ENCODE results near the gene PPP1R2B. TPM values are rescaled to one million over a fixed set of nuclear protein-coding genes. Genes with fewer than 3 reads are reported as not detected.
"Not testable (repeated sequence)": the region's sequence is repeated elsewhere in the genome, so short reads cannot be mapped to it uniquely, and the experiment has no call there.

The PPP1R2B gene
- total and polyA plus RNA-seq, 4 experiments from 2014 or later: 0.12 to 0.30 (median 0.18) TPM

DNA sequence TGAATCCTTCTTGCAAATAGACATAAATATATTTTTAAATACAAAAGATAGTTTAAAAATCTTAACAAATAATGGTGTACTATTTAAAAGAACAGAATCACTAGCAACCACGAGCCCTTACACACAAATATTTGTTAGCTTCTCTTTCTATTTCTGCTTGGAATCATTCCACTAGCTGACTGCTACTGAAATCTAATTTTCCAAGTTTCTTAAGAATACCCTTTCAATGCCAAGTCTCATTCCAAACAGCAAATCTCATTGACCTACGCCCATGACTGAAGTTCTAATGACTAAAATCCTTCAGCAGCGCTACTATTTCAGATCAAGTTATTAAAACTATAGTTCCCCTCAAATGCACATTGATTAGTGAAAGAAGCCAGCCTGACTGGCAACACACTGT, 13.2 kb upstream of the PPP1R2B start:
- no peaks in the 10 kb centered on the region for H3K36me3 ChIP-seq (ENCODE audit: insufficient read depth, low read length)
- no peaks in the 10 kb centered on the region for H3K9me3 ChIP-seq (ENCODE audit: control insufficient read depth in 1 of 2, low read length in 2 of 2)
- H3K27ac ChIP-seq (ENCODE audit: low read depth, low read length): no peak overlapping the region
- no peak overlapping the region for H3K4me3 Mint-ChIP-seq
- peaks cover 3% of the 10 kb centered on the region for H3K27me3 ChIP-seq (ENCODE audit: insufficient read depth, low read length)
- H3K27ac Mint-ChIP-seq: no peak overlapping the region
- H3K4me1 Mint-ChIP-seq: no peaks in the 10 kb centered on the region
- H3K36me3 Mint-ChIP-seq: no peaks in the 10 kb centered on the region
- peaks cover 1 to 3% of the 10 kb centered on the region in 2 donors for H3K27me3 Mint-ChIP-seq
- ChIA-PET POLR2A (ENCODE audit: partially characterized antibody) (no interaction called here), CTCF (ENCODE audit: partially characterized antibody) (interaction anchor here (0.9 to 2.2 kb wide), 3 partner anchors 96 to 295 kb away, joined by 3 to 10 read pairs (median 4); no protein-coding TSS in a partner anchor)
- intact Hi-C loops (cut with micrococcal nuclease): loop anchor here (5.0 kb wide), 1 partner anchor 100 kb away; no protein-coding TSS in a partner anchor
- DNase-seq: no peak
- H3K9me3 Mint-ChIP-seq: no peaks in the 10 kb centered on the region
- no peaks in the 10 kb centered on the region for H3K4me1 ChIP-seq (ENCODE audit: insufficient read depth, low read length)
- no peak overlapping the region for H3K4me3 ChIP-seq (ENCODE audit: low read length in 2 of 2)

DNA sequence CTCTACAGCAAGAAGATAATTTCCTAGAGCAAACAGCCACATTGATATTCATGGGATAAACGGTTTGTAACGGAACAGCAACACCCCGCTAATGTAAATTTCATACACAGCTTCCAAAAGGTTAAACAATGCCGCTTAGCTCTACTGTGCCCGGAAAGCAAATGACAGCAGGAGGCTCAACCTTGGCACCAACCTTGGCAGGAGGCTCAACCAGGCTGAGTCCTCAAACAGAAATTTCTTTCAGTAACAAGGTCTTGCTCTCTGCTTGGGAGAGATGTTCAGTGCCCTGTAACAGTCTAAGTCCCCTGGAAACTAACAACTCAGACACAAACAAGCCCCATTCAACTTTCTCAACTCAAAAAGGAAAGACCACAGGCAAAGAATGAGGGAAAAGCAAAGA, 11.1 kb upstream of the PPP1R2B start:
- H3K9me3 ChIP-seq (ENCODE audit: control insufficient read depth in 1 of 2, low read length in 2 of 2): no peaks in the 10 kb centered on the region
- intact Hi-C loops (cut with micrococcal nuclease): loop anchor here (5.0 kb wide), 1 partner anchor 98 kb away; no protein-coding TSS in a partner anchor

DNA sequence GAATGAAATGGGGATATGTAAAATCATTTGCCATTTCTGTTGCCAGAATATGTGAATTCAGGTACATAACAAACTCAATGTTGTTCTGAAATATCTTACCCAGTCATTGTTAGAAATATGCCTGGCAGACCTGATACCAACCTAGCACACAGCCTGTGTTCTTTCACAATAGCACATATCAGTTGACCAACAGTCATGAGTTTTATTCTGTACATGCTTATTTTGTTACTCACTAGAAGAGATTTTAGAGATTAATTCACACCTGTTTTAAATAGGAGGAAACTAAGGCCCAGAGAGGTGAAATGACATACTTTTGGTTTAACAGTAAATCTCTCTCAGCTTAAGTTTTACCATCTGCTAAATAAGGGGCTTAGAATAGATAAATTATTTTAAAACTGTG, 8.4 kb upstream of the PPP1R2B start:
- Mint-ChIP-seq H3K27ac (no peak overlapping the region), H3K36me3 (no peaks in the 10 kb centered on the region), H3K4me3 (no peak overlapping the region), H3K27me3 (peaks cover 4 to 9% of the 10 kb centered on the region in 2 donors), H3K4me1 (no peaks in the 10 kb centered on the region), H3K9me3 (peaks cover 0 to 2% (median 0%) of the 10 kb centered on the region in 8 donors)
- no peaks in the 10 kb centered on the region for H3K36me3 ChIP-seq (ENCODE audit: insufficient read depth, low read length)
- no peaks in the 10 kb centered on the region for H3K9me3 ChIP-seq (ENCODE audit: control insufficient read depth in 1 of 2, low read length in 2 of 2)
- H3K4me3 ChIP-seq (ENCODE audit: low read length in 2 of 2): no peak overlapping the region
- CTCF ChIA-PET (ENCODE audit: partially characterized antibody): no interaction called here
- DNase-seq: no peak
- intact Hi-C loops (cut with micrococcal nuclease): no loop called here
- H3K27me3 ChIP-seq (ENCODE audit: insufficient read depth, low read length): peaks cover 4% of the 10 kb centered on the region
- no peak overlapping the region for H3K27ac ChIP-seq (ENCODE audit: low read depth, low read length)
- H3K4me1 ChIP-seq (ENCODE audit: insufficient read depth, low read length): no peaks in the 10 kb centered on the region
- POLR2A ChIA-PET (ENCODE audit: partially characterized antibody): no interaction called here

More for the DNA sequence above, 11.1 kb upstream of the PPP1R2B start:
- no peak for DNase-seq
- H3K4me3 Mint-ChIP-seq: no peak overlapping the region
- H3K9me3 Mint-ChIP-seq: no peaks in the 10 kb centered on the region
- peaks cover 1 to 5% of the 10 kb centered on the region in 2 donors for H3K27me3 Mint-ChIP-seq
- ChIA-PET CTCF (ENCODE audit: partially characterized antibody) (interaction anchor here (1.5 to 1.6 kb wide), 2 partner anchors 96 to 293 kb away, joined by 3 to 6 read pairs; no protein-coding TSS in a partner anchor), POLR2A (ENCODE audit: partially characterized antibody) (no interaction called here)
- H3K4me3 ChIP-seq (ENCODE audit: low read length in 2 of 2): no peak overlapping the region
- no peaks in the 10 kb centered on the region for H3K4me1 Mint-ChIP-seq
- no peak overlapping the region for H3K27ac Mint-ChIP-seq
- H3K27ac ChIP-seq (ENCODE audit: low read depth, low read length): no peak overlapping the region
- H3K36me3 ChIP-seq (ENCODE audit: insufficient read depth, low read length): no peaks in the 10 kb centered on the region
- H3K27me3 ChIP-seq (ENCODE audit: insufficient read depth, low read length): peaks cover 4% of the 10 kb centered on the region
- no peaks in the 10 kb centered on the region for H3K36me3 Mint-ChIP-seq
- H3K4me1 ChIP-seq (ENCODE audit: insufficient read depth, low read length): no peaks in the 10 kb centered on the region

DNA sequence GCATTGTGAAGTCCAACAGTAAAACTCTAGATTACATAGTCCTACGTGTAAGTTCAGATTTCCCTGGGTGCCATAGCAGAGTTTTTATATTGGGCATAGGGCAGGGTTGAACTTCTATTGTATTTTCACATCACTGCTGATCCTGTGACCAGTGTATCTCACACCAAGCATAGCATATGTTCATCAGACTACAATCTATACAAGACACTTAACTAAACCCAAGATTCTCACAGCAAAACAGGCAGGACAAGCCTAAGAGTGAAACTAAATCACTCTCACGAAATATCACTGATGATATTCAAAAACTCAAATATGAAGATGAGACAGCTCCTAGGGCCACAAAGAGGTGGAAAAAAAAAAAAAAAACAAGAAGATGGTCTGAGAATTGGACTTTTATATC, 3.2 kb upstream of the PPP1R2B start:
- Histone ChIP-seq H3K4me3 (ENCODE audit: low read length in 2 of 2) (no peak overlapping the region), H3K27ac (ENCODE audit: low read depth, low read length) (no peak overlapping the region), H3K36me3 (ENCODE audit: insufficient read depth, low read length) (no peaks in the 10 kb centered on the region), H3K27me3 (ENCODE audit: insufficient read depth, low read length) (peaks cover under 1% of the 10 kb centered on the region), H3K4me1 (ENCODE audit: insufficient read depth, low read length) (no peaks in the 10 kb centered on the region), H3K9me3 (ENCODE audit: control insufficient read depth in 1 of 2, low read length in 2 of 2) (no peaks in the 10 kb centered on the region)
- Mint-ChIP-seq H3K9me3 (peaks cover 0 to 27% (median 18%) of the 10 kb centered on the region in 8 donors), H3K27me3 (peaks cover 19 to 20% of the 10 kb centered on the region in 2 donors), H3K4me3 (no peak overlapping the region), H3K36me3 (peaks cover 3 to 4% of the 10 kb centered on the region in 2 donors), H3K27ac (no peak overlapping the region), H3K4me1 (no peaks in the 10 kb centered on the region)
- no peak for DNase-seq
- ChIA-PET CTCF (ENCODE audit: partially characterized antibody) (no interaction called here), POLR2A (ENCODE audit: partially characterized antibody) (no interaction called here)
- intact Hi-C loops (cut with micrococcal nuclease): no loop called here

DNA sequence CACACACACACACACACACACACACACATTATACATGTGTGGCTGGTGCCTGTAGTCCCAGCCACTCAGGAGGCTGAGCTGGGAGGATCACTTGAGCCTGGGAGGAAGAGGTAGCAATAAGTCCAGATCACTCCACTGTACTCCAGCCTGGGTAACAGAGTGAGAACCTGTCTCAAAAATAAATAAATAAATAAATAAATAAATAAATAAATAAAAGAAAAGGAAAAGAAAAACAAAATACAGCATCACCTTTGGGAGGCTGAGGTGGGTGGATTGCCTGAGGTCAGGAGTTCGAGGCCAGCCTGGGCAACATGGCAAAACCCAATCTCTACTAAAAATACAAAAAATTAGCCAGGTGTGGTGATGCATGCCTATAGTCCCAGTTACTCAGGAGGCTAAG, 1.6 kb upstream of the PPP1R2B start:
- H3K27ac Mint-ChIP-seq; H3K27ac ChIP-seq (ENCODE audit: low read depth, low read length); H3K4me1 ChIP-seq (ENCODE audit: insufficient read depth, low read length); DNase-seq; intact Hi-C loops (cut with micrococcal nuclease); H3K36me3 ChIP-seq (ENCODE audit: insufficient read depth, low read length); H3K36me3 Mint-ChIP-seq; H3K27me3 ChIP-seq (ENCODE audit: insufficient read depth, low read length); CTCF ChIA-PET (ENCODE audit: partially characterized antibody); POLR2A ChIA-PET (ENCODE audit: partially characterized antibody); H3K9me3 ChIP-seq (ENCODE audit: control insufficient read depth in 1 of 2, low read length in 2 of 2); H3K4me3 ChIP-seq (ENCODE audit: low read length in 2 of 2); H3K4me3 Mint-ChIP-seq; H3K4me1 Mint-ChIP-seq: not testable (repeated sequence)
- peaks cover 3 to 31% (median 20%) of the 10 kb centered on the region in 8 donors for H3K9me3 Mint-ChIP-seq
- peaks cover 19 to 20% of the 10 kb centered on the region in 2 donors for H3K27me3 Mint-ChIP-seq

DNA sequence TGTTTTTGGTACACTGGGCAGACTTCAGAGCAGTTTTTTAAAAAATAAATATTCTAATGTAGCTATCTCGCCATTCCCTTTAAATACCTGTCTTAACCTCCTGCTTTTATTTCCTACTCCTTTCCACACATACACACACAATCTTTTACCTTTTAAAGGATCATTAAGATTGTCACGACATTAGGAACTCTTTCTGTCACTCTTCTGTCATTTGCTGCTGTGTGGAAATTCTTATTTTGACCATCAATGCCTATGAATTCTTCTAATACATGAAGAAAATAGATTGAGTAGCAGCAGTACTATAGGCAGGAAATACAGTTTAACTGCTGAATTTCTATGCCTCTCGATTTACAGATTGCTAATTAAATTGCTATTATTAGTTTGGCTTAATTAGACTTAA, 1.8 kb downstream of the PPP1R2B start:
- POLR2A ChIA-PET (ENCODE audit: partially characterized antibody): no interaction called here
- Histone ChIP-seq H3K4me1 (ENCODE audit: insufficient read depth, low read length) (no peaks in the 10 kb centered on the region), H3K4me3 (ENCODE audit: low read length in 2 of 2) (no peak overlapping the region), H3K36me3 (ENCODE audit: insufficient read depth, low read length) (no peaks in the 10 kb centered on the region), H3K27me3 (ENCODE audit: insufficient read depth, low read length) (no peaks in the 10 kb centered on the region), H3K9me3 (ENCODE audit: control insufficient read depth in 1 of 2, low read length in 2 of 2) (no peaks in the 10 kb centered on the region), H3K27ac (ENCODE audit: low read depth, low read length) (no peak overlapping the region)
- CTCF ChIA-PET (ENCODE audit: partially characterized antibody): interaction anchor here (1.5 kb wide), 1 partner anchor 10 kb away, joined by 4 read pairs; no protein-coding TSS in a partner anchor
- DNase-seq: no peak
- no peak overlapping the region for H3K4me3 Mint-ChIP-seq
- peaks cover 20 to 22% of the 10 kb centered on the region in 2 donors for H3K27me3 Mint-ChIP-seq
- H3K9me3 Mint-ChIP-seq: peaks cover 3 to 51% (median 40%) of the 10 kb centered on the region in 8 donors
- H3K27ac Mint-ChIP-seq: no peak overlapping the region
- H3K36me3 Mint-ChIP-seq: peaks cover 7 to 11% of the 10 kb centered on the region in 2 donors
- intact Hi-C loops (cut with micrococcal nuclease): no loop called here
- H3K4me1 Mint-ChIP-seq: no peaks in the 10 kb centered on the region

DNA sequence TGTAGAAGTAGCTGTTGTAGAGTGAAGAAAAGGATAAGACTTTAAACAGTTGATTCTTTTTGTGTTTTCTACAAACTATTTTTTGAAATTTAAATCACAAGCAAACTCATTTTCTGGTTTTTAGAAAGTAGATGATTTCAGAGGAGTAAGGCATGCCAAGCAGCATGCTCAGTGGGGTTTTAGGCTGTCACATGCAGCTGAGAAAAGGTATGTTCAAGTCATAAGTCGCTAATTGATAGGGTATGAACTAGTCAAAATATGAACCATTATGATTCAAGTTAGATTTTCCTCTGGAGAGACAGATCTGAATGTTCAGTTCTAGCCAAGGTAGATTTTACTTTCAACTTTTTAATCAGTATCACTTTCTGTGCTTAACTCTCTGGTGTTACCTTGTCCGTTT, 3.0 kb downstream of the PPP1R2B start:
- peaks cover 7 to 11% of the 10 kb centered on the region in 2 donors for H3K36me3 Mint-ChIP-seq
- DNase-seq; intact Hi-C loops (cut with micrococcal nuclease); H3K9me3 ChIP-seq (ENCODE audit: control insufficient read depth in 1 of 2, low read length in 2 of 2); H3K4me3 ChIP-seq (ENCODE audit: low read length in 2 of 2); H3K4me1 ChIP-seq (ENCODE audit: insufficient read depth, low read length); H3K4me3 Mint-ChIP-seq; H3K27ac ChIP-seq (ENCODE audit: low read depth, low read length); CTCF ChIA-PET (ENCODE audit: partially characterized antibody); POLR2A ChIA-PET (ENCODE audit: partially characterized antibody); H3K36me3 ChIP-seq (ENCODE audit: insufficient read depth, low read length); H3K4me1 Mint-ChIP-seq; H3K27me3 ChIP-seq (ENCODE audit: insufficient read depth, low read length); H3K27ac Mint-ChIP-seq: not testable (repeated sequence)
- peaks cover 17 to 20% of the 10 kb centered on the region in 2 donors for H3K27me3 Mint-ChIP-seq
- H3K9me3 Mint-ChIP-seq: peaks cover 3 to 45% (median 32%) of the 10 kb centered on the region in 8 donors

Measured in CD4-positive, alpha-beta memory T cell (primary cell).